Mucosa of rectum (tissue), 2 donors: ENCODE data around the gene SCN8A.

Experiments
- H3K27ac ChIP-seq, 2 donors: one replicate each; pipeline ENCODE4 v1.7.0; 2013; ENCODE audit warnings: inconsistent platforms in 2 of 2, low read depth in 2 of 2, low read length in 2 of 2
- H3K27me3 ChIP-seq, 2 donors: one replicate each; pipeline ENCODE4 v1.7.0; 2013; ENCODE audit warnings: low read length in 2 of 2; ENCODE audit not compliant: control insufficient read depth in 2 of 2, insufficient read depth in 2 of 2
- H3K36me3 ChIP-seq, 2 donors: one replicate each; pipeline ENCODE4 v1.7.0; 2013; ENCODE audit warnings: low read length in 2 of 2; ENCODE audit not compliant: control insufficient read depth in 2 of 2, insufficient read depth in 2 of 2
- H3K4me1 ChIP-seq, 2 donors: one replicate each; pipeline ENCODE4 v1.7.0; 2013; ENCODE audit warnings: low read length in 2 of 2, mild to moderate bottlenecking in 1 of 2; ENCODE audit not compliant: control insufficient read depth in 2 of 2, insufficient read depth in 2 of 2
- H3K4me3 ChIP-seq, 2 donors: one replicate each; pipeline ENCODE4 v1.7.0; 2013; ENCODE audit warnings: low read length in 2 of 2
- H3K9ac ChIP-seq, 2 donors: one replicate each; pipeline ENCODE4 v1.7.0; 2013; ENCODE audit warnings: low read length in 2 of 2, low read depth in 1 of 2, mild to moderate bottlenecking in 1 of 2
- H3K9me3 ChIP-seq, 2 donors: one replicate each; pipeline ENCODE4 v1.7.0; 2013; ENCODE audit warnings: low read length in 2 of 2; ENCODE audit not compliant: control insufficient read depth in 2 of 2
- donor health status: healthy.
- donor health status: Normal muscosa, but diverticular disease.

The SCN8A gene

DNA sequence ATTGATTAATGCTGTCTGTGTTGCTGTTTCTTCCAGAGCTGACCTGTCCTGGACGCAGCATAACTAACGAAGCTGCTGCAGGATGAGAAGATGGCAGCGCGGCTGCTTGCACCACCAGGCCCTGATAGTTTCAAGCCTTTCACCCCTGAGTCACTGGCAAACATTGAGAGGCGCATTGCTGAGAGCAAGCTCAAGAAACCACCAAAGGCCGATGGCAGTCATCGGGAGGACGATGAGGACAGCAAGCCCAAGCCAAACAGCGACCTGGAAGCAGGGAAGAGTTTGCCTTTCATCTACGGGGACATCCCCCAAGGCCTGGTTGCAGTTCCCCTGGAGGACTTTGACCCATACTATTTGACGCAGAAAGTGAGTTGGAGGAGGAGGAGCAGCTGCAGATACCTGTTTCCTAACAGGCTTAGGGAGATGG, 71.7 kb downstream of the SCN8A start:
- Histone ChIP-seq H3K9me3 (no peaks in the 10 kb centered on the region), H3K9ac (no peak overlapping the region), H3K4me1 (no peaks in the 10 kb centered on the region), H3K27me3 (no peaks in the 10 kb centered on the region), H3K36me3 (no peaks in the 10 kb centered on the region), H3K27ac (no peak overlapping the region), H3K4me3 (no peak overlapping the region)

DNA sequence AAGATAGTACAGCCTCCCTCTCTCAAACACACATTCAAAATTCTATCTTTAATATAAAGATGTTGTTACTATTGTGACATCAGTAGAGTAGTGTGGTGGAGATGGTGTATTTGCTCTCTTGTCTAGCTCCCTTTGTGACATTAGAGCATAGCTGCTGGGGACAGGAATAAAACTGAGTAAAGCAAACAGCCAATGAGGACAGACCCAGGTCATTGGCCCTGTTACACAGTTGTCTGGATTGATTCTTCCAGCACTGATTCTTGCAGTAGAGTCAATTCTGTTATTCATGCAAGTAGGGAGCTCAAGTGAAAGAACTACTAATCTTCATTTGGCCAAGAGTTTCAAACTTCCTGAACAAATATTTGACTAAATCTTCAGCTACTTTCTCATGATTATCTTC, 72.4 kb downstream of the SCN8A start:
- Histone ChIP-seq H3K36me3 (no peaks in the 10 kb centered on the region), H3K27me3 (no peaks in the 10 kb centered on the region), H3K9me3 (no peaks in the 10 kb centered on the region), H3K4me1 (no peaks in the 10 kb centered on the region), H3K27ac (no peak overlapping the region), H3K9ac (no peak overlapping the region), H3K4me3 (no peak overlapping the region)

DNA sequence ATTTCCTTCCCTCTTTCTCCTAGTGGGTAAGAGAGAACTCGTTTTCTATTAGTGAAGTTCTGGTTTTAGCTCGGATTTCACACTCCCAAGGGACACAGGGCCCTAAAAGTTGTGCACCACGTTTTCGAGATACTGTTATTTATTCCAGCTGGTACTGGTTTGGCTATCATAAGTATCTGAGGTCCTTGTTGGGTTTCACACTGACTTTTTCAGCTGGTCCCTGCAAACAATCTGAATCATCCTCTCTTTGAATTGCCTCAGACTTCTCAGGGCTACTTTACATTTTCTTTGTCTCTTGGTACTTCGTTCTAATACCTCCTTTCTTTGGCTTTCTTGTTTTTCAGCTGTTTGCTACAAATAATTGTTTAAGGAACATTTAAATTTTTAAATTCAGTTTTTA, 75.7 kb downstream of the SCN8A start:
- H3K27ac ChIP-seq, result no peak overlapping the region
- no peak overlapping the region for H3K9ac ChIP-seq
- no peak overlapping the region for H3K4me3 ChIP-seq
- H3K4me1 ChIP-seq, result no peaks in the 10 kb centered on the region
- H3K27me3 ChIP-seq, result no peaks in the 10 kb centered on the region
- H3K9me3 ChIP-seq, result no peaks in the 10 kb centered on the region
- H3K36me3 ChIP-seq, result no peaks in the 10 kb centered on the region

DNA sequence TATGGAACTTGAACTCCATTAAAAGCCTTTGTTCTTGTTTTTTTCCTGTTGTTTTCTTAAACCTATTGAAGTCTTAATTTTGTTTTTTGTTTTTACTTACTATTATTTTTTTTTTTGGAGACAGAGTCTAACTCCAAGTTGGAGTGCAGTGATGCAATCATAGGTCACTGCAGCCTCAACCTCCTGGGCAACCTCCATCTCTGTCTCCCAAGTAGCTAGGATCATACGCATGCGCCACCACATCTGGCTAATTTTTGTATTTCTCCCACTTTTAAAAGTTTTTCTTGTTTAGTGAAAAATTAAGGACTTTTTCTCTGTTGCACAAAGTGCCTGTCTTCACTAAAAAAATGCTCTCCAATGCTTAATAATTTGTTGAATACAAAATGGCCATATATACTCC, 76.2 kb downstream of the SCN8A start:
- Histone ChIP-seq H3K9me3 (no peaks in the 10 kb centered on the region), H3K27ac (no peak overlapping the region), H3K27me3 (no peaks in the 10 kb centered on the region), H3K4me1 (no peaks in the 10 kb centered on the region), H3K9ac (no peak overlapping the region), H3K4me3 (no peak overlapping the region), H3K36me3 (no peaks in the 10 kb centered on the region)

DNA sequence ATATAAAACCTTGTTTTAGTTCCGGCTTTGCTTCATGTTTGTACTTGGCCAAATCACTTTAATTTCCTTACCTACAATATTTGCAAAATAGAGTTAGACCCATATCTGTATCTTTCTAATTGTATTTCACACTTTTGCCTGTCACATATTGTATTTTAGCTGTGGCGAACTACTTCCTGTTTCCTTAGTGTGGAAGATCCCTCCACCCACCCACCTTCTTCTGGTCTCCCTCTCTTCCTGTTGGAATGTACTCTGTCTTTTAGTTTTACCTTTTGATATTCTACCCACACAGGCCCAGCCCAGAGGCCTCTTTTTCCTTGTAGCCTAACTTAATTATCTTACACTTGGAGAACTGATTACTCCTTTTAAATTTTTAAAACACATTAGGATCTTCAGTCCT, 78.2 kb downstream of the SCN8A start:
- Histone ChIP-seq H3K36me3 (no peaks in the 10 kb centered on the region), H3K27ac (no peak overlapping the region), H3K9me3 (no peaks in the 10 kb centered on the region), H3K9ac (no peak overlapping the region), H3K27me3 (no peaks in the 10 kb centered on the region), H3K4me1 (no peaks in the 10 kb centered on the region), H3K4me3 (no peak overlapping the region)

DNA sequence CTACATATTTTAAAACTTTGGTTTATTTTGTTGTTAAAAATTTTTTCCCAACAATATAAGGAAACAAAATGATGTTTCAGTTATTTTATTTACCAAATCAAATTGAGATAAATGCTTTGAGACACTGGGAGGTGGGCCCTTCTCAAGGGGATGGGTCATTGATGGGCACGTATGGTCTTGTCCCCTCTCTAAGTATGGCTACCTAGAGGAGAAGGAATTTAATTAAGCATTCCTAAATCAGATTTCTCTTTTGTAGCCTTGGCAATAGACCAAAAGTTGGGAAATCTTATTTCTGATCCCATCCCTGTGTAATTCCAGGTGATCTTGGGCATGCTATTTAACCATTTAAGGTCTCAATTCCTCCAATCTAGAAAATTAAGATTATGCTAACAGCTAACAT, 79.0 kb downstream of the SCN8A start:
- H3K27me3 ChIP-seq, result no peaks in the 10 kb centered on the region
- no peaks in the 10 kb centered on the region for H3K9me3 ChIP-seq
- peaks cover 0 to 2% of the 10 kb centered on the region in 2 donors for H3K4me1 ChIP-seq
- H3K27ac ChIP-seq, result no peak overlapping the region
- no peak overlapping the region for H3K9ac ChIP-seq
- H3K36me3 ChIP-seq, result no peaks in the 10 kb centered on the region
- H3K4me3 ChIP-seq, result no peak overlapping the region

DNA sequence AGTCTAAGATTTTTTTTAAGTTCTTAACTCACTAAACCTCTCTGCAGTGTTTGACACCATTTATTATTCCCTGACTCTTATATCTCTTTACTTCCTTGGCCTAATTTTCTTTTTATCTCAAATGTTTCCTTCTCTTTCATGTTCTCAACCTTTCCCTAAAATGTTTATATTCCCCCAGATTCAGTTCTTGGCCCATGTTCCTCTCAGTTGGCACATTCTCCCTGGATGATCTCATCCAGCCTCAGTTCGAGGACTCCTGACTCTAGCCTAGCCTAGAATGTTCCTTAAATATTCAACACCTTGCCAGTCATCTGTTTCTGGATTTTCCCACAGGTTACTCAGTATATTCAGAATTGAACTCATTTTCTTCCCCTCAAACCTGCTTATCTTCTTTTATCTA, 81.3 kb downstream of the SCN8A start:
- H3K36me3 ChIP-seq, result no peaks in the 10 kb centered on the region

DNA sequence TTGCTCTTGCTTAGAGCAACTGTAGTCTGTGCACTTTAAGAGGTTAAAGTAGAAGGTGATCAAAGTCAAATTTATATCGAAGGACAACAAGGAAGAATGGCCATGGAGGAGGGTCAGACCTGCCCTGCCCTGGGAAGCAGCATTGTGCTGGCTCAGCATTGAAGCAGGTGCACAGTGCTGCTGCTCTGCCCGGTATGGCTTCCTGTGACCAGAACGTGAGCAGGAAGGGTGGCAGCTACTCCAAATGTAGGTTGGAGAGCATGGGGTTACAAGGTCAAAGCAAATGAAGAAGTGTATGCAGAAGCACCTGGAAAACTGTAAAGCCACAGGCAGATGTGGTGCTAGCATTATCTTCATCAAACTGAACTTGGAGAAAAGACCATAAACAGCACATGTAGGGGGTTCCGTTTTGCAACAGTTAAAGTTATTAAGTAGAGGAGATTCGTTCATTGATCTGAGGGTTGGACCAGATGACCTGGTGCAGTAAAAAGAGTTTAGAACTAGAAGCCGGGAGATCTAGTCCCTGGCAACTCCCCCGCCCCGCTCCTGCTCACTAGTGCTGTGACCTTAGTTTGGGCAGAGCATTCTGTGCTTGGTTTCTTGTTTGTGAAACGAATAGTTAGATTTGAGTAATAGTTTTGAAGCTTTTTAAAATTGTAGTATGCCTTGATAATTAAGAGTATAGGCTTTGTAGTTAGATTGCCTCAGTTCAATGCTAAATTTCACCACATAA, 84.2 kb downstream of the SCN8A start:
- Histone ChIP-seq H3K9me3 (no peaks in the 10 kb centered on the region), H3K4me1 (peaks cover 0 to 8% of the 10 kb centered on the region in 2 donors), H3K9ac (no peak overlapping the region), H3K27ac (no peak overlapping the region), H3K4me3 (no peak overlapping the region), H3K36me3 (no peaks in the 10 kb centered on the region), H3K27me3 (no peaks in the 10 kb centered on the region)

More for the DNA sequence above, 81.3 kb downstream of the SCN8A start:
- H3K4me3 ChIP-seq, result no peak overlapping the region
- no peak overlapping the region for H3K9ac ChIP-seq
- no peaks in the 10 kb centered on the region for H3K9me3 ChIP-seq
- H3K27ac ChIP-seq, result no peak overlapping the region
- peaks cover 0 to 8% of the 10 kb centered on the region in 2 donors for H3K4me1 ChIP-seq
- no peaks in the 10 kb centered on the region for H3K27me3 ChIP-seq

DNA sequence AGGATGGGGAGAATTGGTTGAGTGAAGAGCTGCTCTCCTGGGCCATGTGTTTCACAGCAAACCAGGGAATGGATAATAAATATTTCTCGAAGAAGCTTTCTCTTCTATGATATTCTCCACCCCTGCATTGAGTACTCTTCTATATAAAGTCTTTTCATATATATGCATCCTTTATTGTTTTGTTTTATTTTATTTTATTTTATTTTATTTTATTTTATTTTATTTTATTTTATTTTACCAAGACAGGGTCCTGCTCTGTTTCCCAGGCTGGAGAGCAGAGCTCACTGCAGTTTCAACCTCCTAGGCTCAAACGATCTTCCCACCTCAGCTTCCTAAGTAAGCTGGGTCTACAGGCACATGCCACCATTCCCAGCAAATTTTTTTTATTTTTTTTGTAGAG, 85.8 kb downstream of the SCN8A start:
- Histone ChIP-seq H3K4me3 (no peak overlapping the region), H3K4me1 (peaks cover 0 to 8% of the 10 kb centered on the region in 2 donors), H3K9me3 (no peaks in the 10 kb centered on the region), H3K9ac (no peak overlapping the region), H3K27ac (no peak overlapping the region), H3K36me3 (no peaks in the 10 kb centered on the region), H3K27me3 (no peaks in the 10 kb centered on the region)

DNA sequence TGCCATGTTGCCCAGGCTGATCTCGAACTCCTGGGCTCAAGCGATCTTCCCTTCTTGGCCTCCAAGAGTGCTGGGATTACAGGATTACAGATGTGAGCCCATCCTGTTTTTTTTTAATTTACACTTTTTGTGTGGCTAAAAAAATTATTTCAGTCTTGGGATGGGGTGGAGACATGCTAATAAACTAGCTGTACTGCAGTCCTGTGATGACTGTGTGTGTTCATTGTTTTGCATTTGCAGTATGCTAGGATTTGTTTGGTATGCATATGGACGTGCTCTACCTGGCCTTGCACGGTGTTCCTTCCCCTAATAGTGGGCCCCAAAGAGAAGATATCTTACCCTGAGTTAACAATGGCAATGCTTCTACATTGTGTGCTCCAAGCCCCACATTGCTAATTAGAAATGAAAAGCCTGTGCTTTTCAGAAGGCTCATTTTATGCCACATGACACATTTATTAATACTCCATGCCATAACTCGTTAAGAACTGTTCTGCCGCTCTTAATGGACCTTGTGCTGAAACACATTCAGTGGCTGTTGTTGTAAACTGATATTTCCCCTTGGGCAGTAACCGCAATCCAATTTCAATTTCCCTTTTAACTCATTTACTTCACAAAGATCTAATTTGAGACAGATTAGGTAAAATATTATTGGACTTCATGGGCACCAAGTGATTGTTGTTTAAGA, 86.4 kb downstream of the SCN8A start:
- H3K27ac ChIP-seq, result no peak overlapping the region
- H3K4me3 ChIP-seq, result no peak overlapping the region
- no peaks in the 10 kb centered on the region for H3K36me3 ChIP-seq
- no peak overlapping the region for H3K9ac ChIP-seq
- peaks cover 0 to 8% of the 10 kb centered on the region in 2 donors for H3K4me1 ChIP-seq
- no peaks in the 10 kb centered on the region for H3K27me3 ChIP-seq
- no peaks in the 10 kb centered on the region for H3K9me3 ChIP-seq
